Small intestine (tissue), 7 donors: ENCODE data around the gene PPAT. TPM values are rescaled to one million over a fixed set of nuclear protein-coding genes. Genes with fewer than 3 reads are reported as not detected.
"Not testable (repeated sequence)": the region's sequence is repeated elsewhere in the genome, so short reads cannot be mapped to it uniquely, and the experiment has no call there.

Source experiments
- DNase-seq, 2 donors: peaks; one replicate each; pipeline versions ENCODE4 v3.0.0 to v3.0.0-alpha.2; 2013
- FAIRE-seq: peaks from 2 replicates; lab custom pipeline; 2012; peaks lifted over from hg19 to GRCh38; lab: Jason Lieb, UNC
- H3K27ac ChIP-seq, 3 donors: one replicate each; pipeline ENCODE4 v1.5.1; 2013; ENCODE audit warnings: low read length in 2 of 3, mild to moderate bottlenecking in 2 of 3, control low read depth in 1 of 3, inconsistent platforms in 1 of 3, low read depth in 1 of 3, moderate library complexity in 1 of 3
- H3K27me3 ChIP-seq, 3 donors: one replicate each; pipeline ENCODE4 v1.6.1; 2013; ENCODE audit warnings: low read length in 3 of 3, inconsistent platforms in 1 of 3; ENCODE audit not compliant: control insufficient read depth in 3 of 3, insufficient read depth in 3 of 3
- H3K36me3 ChIP-seq, 3 donors: one replicate each; pipeline ENCODE4 v1.6.1; 2013; ENCODE audit warnings: low read length in 3 of 3, inconsistent platforms in 1 of 3, low read depth in 1 of 3, mild to moderate bottlenecking in 1 of 3, moderate library complexity in 1 of 3; ENCODE audit not compliant: control insufficient read depth in 3 of 3, insufficient read depth in 2 of 3
- H3K4me1 ChIP-seq, 3 donors: one replicate each; pipeline ENCODE4 v1.6.1; 2013; ENCODE audit warnings: low read length in 2 of 3, inconsistent platforms in 1 of 3, low read depth in 1 of 3, mild to moderate bottlenecking in 1 of 3, moderate library complexity in 1 of 3; ENCODE audit not compliant: control insufficient read depth in 3 of 3, insufficient read depth in 2 of 3
- H3K4me3 ChIP-seq, 3 donors: one replicate each; pipeline ENCODE4 v1.5.1; 2013; ENCODE audit warnings: low read length in 3 of 3, control low read depth in 1 of 3, inconsistent platforms in 1 of 3, low read depth in 1 of 3, mild to moderate bottlenecking in 1 of 3, moderate library complexity in 1 of 3
- H3K9me3 ChIP-seq, 2 donors: one replicate each; pipeline ENCODE4 v1.6.1; 2013; ENCODE audit warnings: low read depth in 1 of 2, low read length in 1 of 2; ENCODE audit not compliant: control insufficient read depth in 2 of 2, insufficient read depth in 1 of 2
- WGBS, 3 donors: extraction: QIAGEN DNeasy Blood & Tissue Kit; methylation state at CpG; one replicate each; pipeline ENCODE4 v1.1.7; 2013; 5-methylcytosine and 5-hydroxymethylcytosine counted together
- polyA plus RNA-seq, 4 donors: library from polyadenylated mRNA; stranded (reverse) in 3 of 4; unstranded in 1 of 4; fragments of 200-250 nt in 3 of 4; fragments of 120-200 nt in 1 of 4; gene quantifications; one replicate each; pipeline versions ENCODE4 v1.2.1 to v1.2.3, GENCODE V29; 2013
- donor health status: healthy with polysubstance abuse.
- donor health status: control.
- donor health status: control.
- donor health status: Bipolar disorder and iron deficiency.
- donor health status: healthy.

The PPAT gene
- polyA plus RNA-seq, 4 donors, result 0.67 to 13.5 (median 3.8) TPM

DNA sequence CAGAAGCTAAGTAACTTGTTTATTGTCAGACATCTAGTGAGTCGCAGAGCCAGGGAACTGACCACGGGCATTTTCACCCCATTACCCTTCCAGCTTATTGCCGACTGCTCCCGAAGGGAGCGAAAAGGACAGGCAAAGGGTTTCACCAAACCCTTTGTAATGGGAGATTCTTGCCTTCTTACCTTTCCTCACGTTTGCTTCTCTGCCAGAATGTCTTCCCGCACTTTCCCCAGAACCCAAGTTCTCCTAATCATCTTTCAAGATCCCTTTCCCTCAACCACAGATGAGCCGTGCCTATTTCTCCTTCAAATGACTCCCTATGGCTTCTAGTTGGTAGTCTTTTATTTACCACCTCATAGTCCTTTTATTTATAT, 31.5 kb upstream of the PPAT start:
- H3K4me3 ChIP-seq, result peak overlapping the region; percentile 98 to 100 (median 100)
- H3K36me3 ChIP-seq, result peaks cover 2 to 21% (median 4%) of the 10 kb centered on the region in 3 donors
- H3K27me3 ChIP-seq, result no peaks in the 10 kb centered on the region
- peak overlapping the region; percentile 89 to 98 (median 95) for H3K27ac ChIP-seq
- WGBS, 3 donors, result 0% methylated on average over 8 of the region's 8 CpGs
- DNase-seq, result no peak
- no peak for FAIRE-seq
- H3K4me1 ChIP-seq, result peaks cover 6 to 9% (median 9%) of the 10 kb centered on the region in 3 donors
- no peaks in the 10 kb centered on the region for H3K9me3 ChIP-seq

DNA sequence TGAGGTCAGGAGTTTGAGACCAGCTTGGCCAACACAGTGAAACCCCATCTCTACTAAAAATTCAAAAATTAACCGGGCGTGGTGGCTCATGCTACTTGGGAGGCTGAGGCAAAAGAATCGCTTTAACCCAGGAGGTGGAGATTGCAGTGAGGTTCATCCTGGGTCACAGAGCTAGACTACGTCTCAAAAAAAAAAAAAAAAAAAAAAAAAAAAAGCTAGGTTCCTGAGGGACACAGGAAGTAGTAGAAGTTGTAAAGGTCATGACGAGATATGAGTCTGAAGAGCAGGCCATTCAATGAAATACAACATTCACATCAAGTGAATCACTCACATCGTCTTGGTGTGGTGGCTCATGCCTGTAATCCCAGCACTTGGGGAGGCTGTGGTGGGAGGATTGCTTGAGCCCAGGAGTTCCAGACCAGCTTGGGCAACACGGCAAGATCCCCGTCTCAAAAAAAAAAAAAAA, 30.9 kb upstream of the PPAT start:
- 3 to 9% (median 8%) methylated on average over 8 of the region's 8 CpGs for WGBS, 3 donors
- not testable (repeated sequence) for H3K9me3 ChIP-seq, FAIRE-seq, H3K4me1 ChIP-seq, H3K27me3 ChIP-seq
- peak overlapping the region in 2 of 3 donors; percentile 98 to 100 for H3K4me3 ChIP-seq
- peak; percentile 73 to 85 for DNase-seq
- peaks cover 0 to 18% (median 3%) of the 10 kb centered on the region in 3 donors for H3K36me3 ChIP-seq
- peak overlapping the region; percentile 89 to 98 (median 95) for H3K27ac ChIP-seq

- DNase-seq, result peak; percentile 7 to 11
- peak overlapping the region; percentile 9 to 60 (median 25) for H3K27ac ChIP-seq
- peak overlapping the region in 2 of 3 donors; percentile 41 to 100 for H3K4me3 ChIP-seq
- WGBS, 3 donors, result 60 to 65% (median 62%) methylated on average over 10 of the region's 10 CpGs
- H3K4me1 ChIP-seq, result peaks cover 6 to 9% (median 9%) of the 10 kb centered on the region in 3 donors
- H3K9me3 ChIP-seq, result no peaks in the 10 kb centered on the region
- no peaks in the 10 kb centered on the region for H3K27me3 ChIP-seq
- H3K36me3 ChIP-seq, result peaks cover 0 to 18% (median 3%) of the 10 kb centered on the region in 3 donors
- FAIRE-seq, result no peak
These were observed 30.3 kb upstream of the PPAT start for GRCh38 chr4:56465599-56466295.

DNA sequence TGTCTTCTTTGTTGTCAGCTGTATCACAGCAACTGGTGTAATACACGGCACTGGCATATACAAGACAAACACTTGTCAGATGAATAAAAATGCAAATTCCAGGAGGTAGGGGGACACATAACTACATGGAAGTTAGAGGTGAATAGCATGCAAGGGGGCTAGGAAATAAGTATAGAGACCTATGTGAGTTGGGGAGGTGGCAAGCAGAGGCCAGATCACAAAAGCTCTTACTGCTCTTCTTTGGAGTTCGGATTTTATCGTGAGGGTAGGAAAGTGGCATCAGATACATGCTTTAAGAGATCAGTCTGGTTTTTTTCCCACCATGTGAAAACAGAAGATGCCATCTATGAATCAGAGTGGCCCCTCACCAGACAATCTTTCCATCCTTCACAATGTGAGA, 29.2 kb upstream of the PPAT start:
- H3K4me1 ChIP-seq, result peaks cover 6 to 9% (median 9%) of the 10 kb centered on the region in 3 donors
- peaks cover 0 to 18% (median 3%) of the 10 kb centered on the region in 3 donors for H3K36me3 ChIP-seq
- H3K4me3 ChIP-seq, result no peak overlapping the region
- H3K27me3 ChIP-seq, result no peaks in the 10 kb centered on the region
- WGBS, 3 donors, result 75 to 82% (median 79%) methylated on average over 3 of the region's 3 CpGs
- DNase-seq (no peak), FAIRE-seq (no peak)
- H3K27ac ChIP-seq, result no peak overlapping the region
- no peaks in the 10 kb centered on the region for H3K9me3 ChIP-seq

GRCh38 chr4:56463711-56464110, 28.3 kb upstream of the PPAT start:
- Histone ChIP-seq H3K27ac (no peak overlapping the region), H3K4me1 (peaks cover 6 to 9% (median 9%) of the 10 kb centered on the region in 3 donors), H3K9me3 (no peaks in the 10 kb centered on the region), H3K27me3 (no peaks in the 10 kb centered on the region), H3K4me3 (no peak overlapping the region), H3K36me3 (peaks cover 0 to 18% (median 3%) of the 10 kb centered on the region in 3 donors)
- 90 to 94% (median 92%) methylated on average over 5 of the region's 5 CpGs for WGBS, 3 donors
- DNase-seq (no peak), FAIRE-seq (no peak)

- DNase-seq, result no peak
- no peak for FAIRE-seq
- peaks cover 0 to 22% (median 3%) of the 10 kb centered on the region in 3 donors for H3K36me3 ChIP-seq
These were observed 26.7 kb upstream of the PPAT start for GRCh38 chr4:56462157-56462556.

GRCh38 chr4:56460085-56460484, 24.7 kb upstream of the PPAT start:
- Histone ChIP-seq H3K9me3 (no peaks in the 10 kb centered on the region), H3K4me1 (peaks cover 0 to 3% (median 0%) of the 10 kb centered on the region in 3 donors), H3K27me3 (no peaks in the 10 kb centered on the region), H3K36me3 (peaks cover 4 to 34% (median 5%) of the 10 kb centered on the region in 3 donors), H3K4me3 (no peak overlapping the region), H3K27ac (no peak overlapping the region)
- WGBS, 3 donors, result 86 to 89% (median 87%) methylated on average over 3 of the region's 3 CpGs
- no peak for DNase-seq
- no peak for FAIRE-seq

More at GRCh38 chr4:56462157-56462556, 26.7 kb upstream of the PPAT start:
- Histone ChIP-seq H3K4me1 (peaks cover 6 to 9% (median 9%) of the 10 kb centered on the region in 3 donors), H3K27me3 (no peaks in the 10 kb centered on the region), H3K27ac (no peak overlapping the region), H3K4me3 (no peak overlapping the region), H3K9me3 (no peaks in the 10 kb centered on the region)

DNA sequence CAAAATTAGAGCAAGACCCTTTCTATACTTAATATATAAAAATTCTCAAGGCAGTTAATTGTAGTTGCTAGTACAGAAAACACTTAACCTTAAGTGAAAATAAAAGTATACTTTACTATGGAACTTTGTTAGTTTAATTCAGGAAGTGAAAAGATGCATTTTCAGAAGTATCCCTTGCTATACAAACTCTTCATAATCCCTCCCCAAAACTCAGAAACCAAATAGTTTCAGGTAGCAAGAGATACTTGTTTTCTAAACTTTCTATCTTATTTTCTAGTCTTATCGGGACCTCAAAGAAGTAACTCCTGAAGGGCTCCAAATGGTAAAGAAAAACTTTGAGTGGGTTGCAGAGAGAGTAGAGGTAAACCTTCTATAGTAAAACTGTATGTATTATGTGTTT, 14.9 kb upstream of the PPAT start:
- no peak overlapping the region for H3K27ac ChIP-seq
- H3K36me3 ChIP-seq, result peaks cover 3 to 22% (median 5%) of the 10 kb centered on the region in 3 donors
- 91 to 94% (median 93%) methylated on average over 1 of the region's 1 CpG for WGBS, 3 donors
- no peaks in the 10 kb centered on the region for H3K27me3 ChIP-seq
- H3K4me1 ChIP-seq, result no peaks in the 10 kb centered on the region
- no peak overlapping the region for H3K4me3 ChIP-seq
- FAIRE-seq (no peak), DNase-seq (no peak)
- no peaks in the 10 kb centered on the region for H3K9me3 ChIP-seq
